Measurements from ENCODE around the gene AKAP6.

The AKAP6 gene

GRCh38 chr14:32587461-32587860, 258.4 kb downstream of the AKAP6 start:
- H3K9ac ChIP-seq (ENCODE audit: low read length): no peak overlapping the region
- H3K27me3 ChIP-seq (ENCODE audit: control insufficient read depth, insufficient read depth, low read length): no peaks in the 10 kb centered on the region
- H3K9me3 ChIP-seq (ENCODE audit: control insufficient read depth, low read depth, low read length): peaks cover 14% of the 10 kb centered on the region
- no peak overlapping the region for H3K4me3 ChIP-seq (ENCODE audit: low read length)
- H3K27ac ChIP-seq (ENCODE audit: low read length): no peak overlapping the region
- no peaks in the 10 kb centered on the region for H3K4me1 ChIP-seq (ENCODE audit: control insufficient read depth, low read depth, low read length)
- H3K36me3 ChIP-seq (ENCODE audit: control insufficient read depth, low read depth, low read length): no peaks in the 10 kb centered on the region

GRCh38 chr14:32588448-32589320, 259.6 kb downstream of the AKAP6 start:
- Histone ChIP-seq H3K27me3 (ENCODE audit: control insufficient read depth, insufficient read depth, low read length) (no peaks in the 10 kb centered on the region), H3K36me3 (ENCODE audit: control insufficient read depth, low read depth, low read length) (no peaks in the 10 kb centered on the region), H3K9ac (ENCODE audit: low read length) (no peak overlapping the region), H3K9me3 (ENCODE audit: control insufficient read depth, low read depth, low read length) (peaks cover 14% of the 10 kb centered on the region), H3K27ac (ENCODE audit: low read length) (no peak overlapping the region), H3K4me3 (ENCODE audit: low read length) (no peak overlapping the region), H3K4me1 (ENCODE audit: control insufficient read depth, low read depth, low read length) (no peaks in the 10 kb centered on the region)

GRCh38 chr14:32590157-32590556, 261.1 kb downstream of the AKAP6 start:
- no peaks in the 10 kb centered on the region for H3K4me1 ChIP-seq (ENCODE audit: control insufficient read depth, low read depth, low read length)
- no peak overlapping the region for H3K4me3 ChIP-seq (ENCODE audit: low read length)
- no peak overlapping the region for H3K27ac ChIP-seq (ENCODE audit: low read length)
- no peak overlapping the region for H3K9ac ChIP-seq (ENCODE audit: low read length)
- no peaks in the 10 kb centered on the region for H3K27me3 ChIP-seq (ENCODE audit: control insufficient read depth, insufficient read depth, low read length)
- peaks cover 8% of the 10 kb centered on the region for H3K9me3 ChIP-seq (ENCODE audit: control insufficient read depth, low read depth, low read length)
- H3K36me3 ChIP-seq (ENCODE audit: control insufficient read depth, low read depth, low read length): no peaks in the 10 kb centered on the region

- no peaks in the 10 kb centered on the region for H3K36me3 ChIP-seq (ENCODE audit: control insufficient read depth, low read depth, low read length)
- H3K27me3 ChIP-seq (ENCODE audit: control insufficient read depth, insufficient read depth, low read length): no peaks in the 10 kb centered on the region
- no peaks in the 10 kb centered on the region for H3K9me3 ChIP-seq (ENCODE audit: control insufficient read depth, low read depth, low read length)
- H3K4me1 ChIP-seq (ENCODE audit: control insufficient read depth, low read depth, low read length): no peaks in the 10 kb centered on the region
- H3K9ac ChIP-seq (ENCODE audit: low read length): no peak overlapping the region
- H3K4me3 ChIP-seq (ENCODE audit: low read length): no peak overlapping the region
- H3K27ac ChIP-seq (ENCODE audit: low read length): no peak overlapping the region
Measured at GRCh38 chr14:32593290-32593942, 264.3 kb downstream of the AKAP6 start.

GRCh38 chr14:32594766-32595165, 265.7 kb downstream of the AKAP6 start:
- Histone ChIP-seq H3K9ac (ENCODE audit: low read length) (no peak overlapping the region), H3K4me1 (ENCODE audit: control insufficient read depth, low read depth, low read length) (no peaks in the 10 kb centered on the region), H3K27ac (ENCODE audit: low read length) (no peak overlapping the region), H3K27me3 (ENCODE audit: control insufficient read depth, insufficient read depth, low read length) (no peaks in the 10 kb centered on the region), H3K4me3 (ENCODE audit: low read length) (no peak overlapping the region), H3K36me3 (ENCODE audit: control insufficient read depth, low read depth, low read length) (no peaks in the 10 kb centered on the region), H3K9me3 (ENCODE audit: control insufficient read depth, low read depth, low read length) (no peaks in the 10 kb centered on the region)

GRCh38 chr14:32595497-32595896, 266.4 kb downstream of the AKAP6 start:
- Histone ChIP-seq H3K9ac (ENCODE audit: low read length) (no peak overlapping the region), H3K4me1 (ENCODE audit: control insufficient read depth, low read depth, low read length) (no peaks in the 10 kb centered on the region), H3K36me3 (ENCODE audit: control insufficient read depth, low read depth, low read length) (no peaks in the 10 kb centered on the region), H3K27ac (ENCODE audit: low read length) (no peak overlapping the region), H3K9me3 (ENCODE audit: control insufficient read depth, low read depth, low read length) (no peaks in the 10 kb centered on the region), H3K27me3 (ENCODE audit: control insufficient read depth, insufficient read depth, low read length) (no peaks in the 10 kb centered on the region), H3K4me3 (ENCODE audit: low read length) (no peak overlapping the region)

- Histone ChIP-seq H3K9ac (ENCODE audit: low read length) (no peak overlapping the region), H3K27ac (ENCODE audit: low read length) (no peak overlapping the region), H3K4me1 (ENCODE audit: control insufficient read depth, low read depth, low read length) (no peaks in the 10 kb centered on the region), H3K27me3 (ENCODE audit: control insufficient read depth, insufficient read depth, low read length) (no peaks in the 10 kb centered on the region), H3K4me3 (ENCODE audit: low read length) (no peak overlapping the region), H3K9me3 (ENCODE audit: control insufficient read depth, low read depth, low read length) (no peaks in the 10 kb centered on the region), H3K36me3 (ENCODE audit: control insufficient read depth, low read depth, low read length) (no peaks in the 10 kb centered on the region)
Measured at GRCh38 chr14:32596390-32596789, 267.3 kb downstream of the AKAP6 start.

GRCh38 chr14:32597771-32598170, 268.7 kb downstream of the AKAP6 start:
- Histone ChIP-seq H3K4me1 (ENCODE audit: control insufficient read depth, low read depth, low read length) (no peaks in the 10 kb centered on the region), H3K27ac (ENCODE audit: low read length) (no peak overlapping the region), H3K9ac (ENCODE audit: low read length) (no peak overlapping the region), H3K27me3 (ENCODE audit: control insufficient read depth, insufficient read depth, low read length) (no peaks in the 10 kb centered on the region), H3K36me3 (ENCODE audit: control insufficient read depth, low read depth, low read length) (no peaks in the 10 kb centered on the region), H3K4me3 (ENCODE audit: low read length) (no peak overlapping the region), H3K9me3 (ENCODE audit: control insufficient read depth, low read depth, low read length) (no peaks in the 10 kb centered on the region)

GRCh38 chr14:32601069-32601468, 272.0 kb downstream of the AKAP6 start:
- Histone ChIP-seq H3K9me3 (ENCODE audit: control insufficient read depth, low read depth, low read length) (no peaks in the 10 kb centered on the region), H3K36me3 (ENCODE audit: control insufficient read depth, low read depth, low read length) (no peaks in the 10 kb centered on the region), H3K27me3 (ENCODE audit: control insufficient read depth, insufficient read depth, low read length) (no peaks in the 10 kb centered on the region), H3K9ac (ENCODE audit: low read length) (no peak overlapping the region), H3K27ac (ENCODE audit: low read length) (no peak overlapping the region), H3K4me3 (ENCODE audit: low read length) (no peak overlapping the region), H3K4me1 (ENCODE audit: control insufficient read depth, low read depth, low read length) (no peaks in the 10 kb centered on the region)

- no peak overlapping the region for H3K9ac ChIP-seq (ENCODE audit: low read length)
- H3K27me3 ChIP-seq (ENCODE audit: control insufficient read depth, insufficient read depth, low read length): no peaks in the 10 kb centered on the region
- no peak overlapping the region for H3K27ac ChIP-seq (ENCODE audit: low read length)
- no peaks in the 10 kb centered on the region for H3K4me1 ChIP-seq (ENCODE audit: control insufficient read depth, low read depth, low read length)
- H3K36me3 ChIP-seq (ENCODE audit: control insufficient read depth, low read depth, low read length): no peaks in the 10 kb centered on the region
- no peaks in the 10 kb centered on the region for H3K9me3 ChIP-seq (ENCODE audit: control insufficient read depth, low read depth, low read length)
- H3K4me3 ChIP-seq (ENCODE audit: low read length): no peak overlapping the region
Measured at GRCh38 chr14:32601906-32602305, 272.8 kb downstream of the AKAP6 start.

- H3K4me3 ChIP-seq (ENCODE audit: low read length): no peak overlapping the region
- H3K27me3 ChIP-seq (ENCODE audit: control insufficient read depth, insufficient read depth, low read length): no peaks in the 10 kb centered on the region
- H3K27ac ChIP-seq (ENCODE audit: low read length): no peak overlapping the region
- no peaks in the 10 kb centered on the region for H3K9me3 ChIP-seq (ENCODE audit: control insufficient read depth, low read depth, low read length)
- H3K4me1 ChIP-seq (ENCODE audit: control insufficient read depth, low read depth, low read length): no peaks in the 10 kb centered on the region
- H3K36me3 ChIP-seq (ENCODE audit: control insufficient read depth, low read depth, low read length): no peaks in the 10 kb centered on the region
- no peak overlapping the region for H3K9ac ChIP-seq (ENCODE audit: low read length)
Measured at GRCh38 chr14:32602699-32603098, 273.6 kb downstream of the AKAP6 start.

Measured in iPS-18a (cell line).